ENCODE data around the gene SNX9. TPM values are rescaled to one million over a fixed set of nuclear protein-coding genes. Genes with fewer than 3 reads are reported as not detected.
"Not testable (repeated sequence)": the region's sequence is repeated elsewhere in the genome, so short reads cannot be mapped to it uniquely, and the experiment has no call there.

The SNX9 gene
- polyA plus RNA-seq, 4 donors: 36.4 to 57.8 (median 51.3) TPM

GRCh38 chr6:157961832-157962575 is 139.0 kb downstream of the SNX9 start:
- peaks cover 0 to 30% of the 10 kb centered on the region in 2 donors for H3K9me3 ChIP-seq (ENCODE audit: control insufficient read depth in 2 of 2, insufficient read depth in 1 of 2, low read depth in 1 of 2, low read length in 1 of 2)
- H3K36me3 ChIP-seq (ENCODE audit: control insufficient read depth in 3 of 3, insufficient read depth in 2 of 3, low read depth in 1 of 3, low read length in 3 of 3): no peaks in the 10 kb centered on the region
- no peak for FAIRE-seq
- no peak overlapping the region for H3K4me3 ChIP-seq (ENCODE audit: low read depth in 1 of 3, low read length in 3 of 3)
- 88 to 90% (median 89%) methylated on average over 13 of the region's 13 CpGs for WGBS, 3 donors
- no peaks in the 10 kb centered on the region for H3K27me3 ChIP-seq (ENCODE audit: control insufficient read depth in 3 of 3, insufficient read depth in 3 of 3, low read length in 3 of 3)
- peaks cover 0 to 19% (median 3%) of the 10 kb centered on the region in 3 donors for H3K4me1 ChIP-seq (ENCODE audit: control insufficient read depth in 3 of 3, insufficient read depth in 2 of 3, low read depth in 1 of 3, low read length in 2 of 3)
- no peak overlapping the region for H3K27ac ChIP-seq (ENCODE audit: low read depth in 1 of 3, low read length in 2 of 3)
- no peak for DNase-seq

GRCh38 chr6:157962601-157963302 is 139.7 kb downstream of the SNX9 start:
- 75 to 90% (median 76%) methylated on average over 12 of the region's 12 CpGs for WGBS, 3 donors
- Histone ChIP-seq H3K27ac (ENCODE audit: low read depth in 1 of 3, low read length in 2 of 3) (no peak overlapping the region), H3K27me3 (ENCODE audit: control insufficient read depth in 3 of 3, insufficient read depth in 3 of 3, low read length in 3 of 3) (no peaks in the 10 kb centered on the region), H3K9me3 (ENCODE audit: control insufficient read depth in 2 of 2, insufficient read depth in 1 of 2, low read depth in 1 of 2, low read length in 1 of 2) (peaks cover 0 to 24% of the 10 kb centered on the region in 2 donors), H3K4me3 (ENCODE audit: low read depth in 1 of 3, low read length in 3 of 3) (no peak overlapping the region), H3K4me1 (ENCODE audit: control insufficient read depth in 3 of 3, insufficient read depth in 2 of 3, low read depth in 1 of 3, low read length in 2 of 3) (peaks cover 0 to 26% (median 3%) of the 10 kb centered on the region in 3 donors), H3K36me3 (ENCODE audit: control insufficient read depth in 3 of 3, insufficient read depth in 2 of 3, low read depth in 1 of 3, low read length in 3 of 3) (no peaks in the 10 kb centered on the region)
- DNase-seq: no peak
- FAIRE-seq: no peak

GRCh38 chr6:157964100-157964499 is 141.1 kb downstream of the SNX9 start:
- Histone ChIP-seq H3K27ac (ENCODE audit: low read depth in 1 of 3, low read length in 2 of 3) (no peak overlapping the region), H3K36me3 (ENCODE audit: control insufficient read depth in 3 of 3, insufficient read depth in 2 of 3, low read depth in 1 of 3, low read length in 3 of 3) (no peaks in the 10 kb centered on the region), H3K9me3 (ENCODE audit: control insufficient read depth in 2 of 2, insufficient read depth in 1 of 2, low read depth in 1 of 2, low read length in 1 of 2) (peaks cover 0 to 16% of the 10 kb centered on the region in 2 donors), H3K4me1 (ENCODE audit: control insufficient read depth in 3 of 3, insufficient read depth in 2 of 3, low read depth in 1 of 3, low read length in 2 of 3) (peaks cover 0 to 34% (median 3%) of the 10 kb centered on the region in 3 donors), H3K27me3 (ENCODE audit: control insufficient read depth in 3 of 3, insufficient read depth in 3 of 3, low read length in 3 of 3) (no peaks in the 10 kb centered on the region), H3K4me3 (ENCODE audit: low read depth in 1 of 3, low read length in 3 of 3) (no peak overlapping the region)
- FAIRE-seq: no peak
- 34 to 77% (median 64%) methylated on average over 3 of the region's 3 CpGs for WGBS, 3 donors
- no peak for DNase-seq

GRCh38 chr6:157965387-157965786 is 142.3 kb downstream of the SNX9 start:
- 86 to 97% (median 94%) methylated on average over 3 of the region's 3 CpGs for WGBS, 3 donors
- DNase-seq (no peak), FAIRE-seq (no peak)
- Histone ChIP-seq H3K4me3 (ENCODE audit: low read depth in 1 of 3, low read length in 3 of 3) (no peak overlapping the region), H3K4me1 (ENCODE audit: control insufficient read depth in 3 of 3, insufficient read depth in 2 of 3, low read depth in 1 of 3, low read length in 2 of 3) (peaks cover 0 to 37% (median 6%) of the 10 kb centered on the region in 3 donors), H3K9me3 (ENCODE audit: control insufficient read depth in 2 of 2, insufficient read depth in 1 of 2, low read depth in 1 of 2, low read length in 1 of 2) (peaks cover 0 to 6% of the 10 kb centered on the region in 2 donors), H3K27ac (ENCODE audit: low read depth in 1 of 3, low read length in 2 of 3) (peak overlapping the region; percentile 37 to 92 (median 57)), H3K36me3 (ENCODE audit: control insufficient read depth in 3 of 3, insufficient read depth in 2 of 3, low read depth in 1 of 3, low read length in 3 of 3) (no peaks in the 10 kb centered on the region), H3K27me3 (ENCODE audit: control insufficient read depth in 3 of 3, insufficient read depth in 3 of 3, low read length in 3 of 3) (no peaks in the 10 kb centered on the region)

DNA sequence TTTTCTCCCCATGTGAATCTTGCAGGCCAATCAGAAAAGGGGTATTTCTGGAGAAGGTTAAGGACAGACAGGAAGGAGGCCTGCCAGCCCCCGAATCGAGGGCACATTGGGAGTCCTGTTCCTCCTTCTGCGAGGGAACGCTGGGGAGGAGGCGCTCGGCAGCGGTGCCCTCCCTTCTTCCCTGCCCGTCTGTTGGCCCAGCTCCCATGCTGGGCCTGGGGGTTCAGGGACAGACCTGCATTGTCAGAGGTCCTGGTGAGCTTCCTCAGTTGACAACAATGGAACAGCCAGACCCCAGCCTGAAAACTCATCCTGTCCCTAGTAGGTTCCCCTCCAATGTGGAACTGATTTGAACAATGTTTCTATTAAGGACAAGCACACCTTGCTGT is 143.5 kb downstream of the SNX9 start:
- FAIRE-seq (no peak), DNase-seq (no peak)
- Histone ChIP-seq H3K9me3 (ENCODE audit: control insufficient read depth in 2 of 2, insufficient read depth in 1 of 2, low read depth in 1 of 2, low read length in 1 of 2) (peaks cover 0 to 6% of the 10 kb centered on the region in 2 donors), H3K27me3 (ENCODE audit: control insufficient read depth in 3 of 3, insufficient read depth in 3 of 3, low read length in 3 of 3) (peaks cover 0 to 2% (median 0%) of the 10 kb centered on the region in 3 donors), H3K36me3 (ENCODE audit: control insufficient read depth in 3 of 3, insufficient read depth in 2 of 3, low read depth in 1 of 3, low read length in 3 of 3) (no peaks in the 10 kb centered on the region), H3K4me1 (ENCODE audit: control insufficient read depth in 3 of 3, insufficient read depth in 2 of 3, low read depth in 1 of 3, low read length in 2 of 3) (peaks cover 0 to 37% (median 6%) of the 10 kb centered on the region in 3 donors), H3K27ac (ENCODE audit: low read depth in 1 of 3, low read length in 2 of 3) (peak overlapping the region; percentile 84 to 92 (median 85)), H3K4me3 (ENCODE audit: low read depth in 1 of 3, low read length in 3 of 3) (no peak overlapping the region)
- WGBS, 3 donors: 23 to 47% (median 47%) methylated on average over 4 to 8 of the region's 8 CpGs

DNA sequence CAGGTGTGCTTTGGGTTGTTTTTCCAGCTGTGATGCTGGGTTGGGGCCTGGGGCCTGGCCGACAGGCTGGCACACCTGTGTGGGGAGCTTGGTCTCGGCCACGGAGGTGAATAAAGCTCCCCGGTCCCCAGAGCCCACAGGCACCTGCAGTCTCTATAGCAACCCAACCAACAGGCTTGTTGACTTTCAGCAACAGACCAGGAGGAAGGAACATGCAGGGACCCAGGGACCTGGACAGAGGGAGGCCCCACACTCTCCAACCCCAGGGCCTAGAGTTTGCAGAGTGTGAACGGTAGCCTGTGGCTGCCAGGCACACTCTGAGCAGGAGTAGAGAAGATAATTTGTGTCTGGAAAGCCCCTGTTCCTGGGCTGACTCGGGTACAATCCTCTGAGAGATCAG is 144.0 kb downstream of the SNX9 start:
- H3K4me1 ChIP-seq (ENCODE audit: control insufficient read depth in 3 of 3, insufficient read depth in 2 of 3, low read depth in 1 of 3, low read length in 2 of 3): peaks cover 0 to 37% (median 6%) of the 10 kb centered on the region in 3 donors
- no peak overlapping the region for H3K4me3 ChIP-seq (ENCODE audit: low read depth in 1 of 3, low read length in 3 of 3)
- peaks cover 0 to 6% of the 10 kb centered on the region in 2 donors for H3K9me3 ChIP-seq (ENCODE audit: control insufficient read depth in 2 of 2, insufficient read depth in 1 of 2, low read depth in 1 of 2, low read length in 1 of 2)
- no peaks in the 10 kb centered on the region for H3K36me3 ChIP-seq (ENCODE audit: control insufficient read depth in 3 of 3, insufficient read depth in 2 of 3, low read depth in 1 of 3, low read length in 3 of 3)
- FAIRE-seq: no peak
- 9 to 52% (median 20%) methylated on average over 6 of the region's 6 CpGs for WGBS, 3 donors
- DNase-seq: peak; percentile 61 to 83
- peak overlapping the region; percentile 84 to 92 (median 85) for H3K27ac ChIP-seq (ENCODE audit: low read depth in 1 of 3, low read length in 2 of 3)
- peaks cover 0 to 2% (median 0%) of the 10 kb centered on the region in 3 donors for H3K27me3 ChIP-seq (ENCODE audit: control insufficient read depth in 3 of 3, insufficient read depth in 3 of 3, low read length in 3 of 3)

GRCh38 chr6:157967486-157967885 is 144.4 kb downstream of the SNX9 start:
- Histone ChIP-seq H3K27ac (ENCODE audit: low read depth in 1 of 3, low read length in 2 of 3) (peak overlapping the region in 1 of 3 donors; percentile 92), H3K4me3 (ENCODE audit: low read depth in 1 of 3, low read length in 3 of 3) (no peak overlapping the region), H3K36me3 (ENCODE audit: control insufficient read depth in 3 of 3, insufficient read depth in 2 of 3, low read depth in 1 of 3, low read length in 3 of 3) (no peaks in the 10 kb centered on the region), H3K27me3 (ENCODE audit: control insufficient read depth in 3 of 3, insufficient read depth in 3 of 3, low read length in 3 of 3) (peaks cover 0 to 2% (median 0%) of the 10 kb centered on the region in 3 donors), H3K9me3 (ENCODE audit: control insufficient read depth in 2 of 2, insufficient read depth in 1 of 2, low read depth in 1 of 2, low read length in 1 of 2) (peaks cover 0 to 6% of the 10 kb centered on the region in 2 donors), H3K4me1 (ENCODE audit: control insufficient read depth in 3 of 3, insufficient read depth in 2 of 3, low read depth in 1 of 3, low read length in 2 of 3) (peaks cover 0 to 37% (median 6%) of the 10 kb centered on the region in 3 donors)
- DNase-seq (no peak), FAIRE-seq (no peak)
- WGBS, 3 donors: 62 to 82% (median 65%) methylated on average over 8 of the region's 8 CpGs

DNA sequence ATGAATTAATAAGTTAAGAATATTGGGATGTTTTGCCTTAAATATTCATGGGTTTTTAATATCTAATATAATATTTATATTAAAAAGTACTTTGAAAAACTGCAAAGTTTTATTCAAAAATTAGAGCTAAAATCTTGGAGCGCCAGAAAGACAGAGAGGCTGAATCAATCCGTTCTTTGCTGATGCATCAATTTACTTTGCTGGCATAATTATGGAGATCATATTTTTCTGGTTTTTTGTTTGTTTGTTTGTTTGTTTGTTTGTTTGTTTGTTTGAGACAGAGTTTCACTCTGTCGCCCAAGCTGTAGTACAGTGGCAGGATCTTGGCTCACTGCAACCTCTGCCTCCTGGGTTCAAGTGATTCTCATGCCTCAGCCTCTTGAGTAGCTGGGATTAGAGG is 149.1 kb downstream of the SNX9 start:
- 84 to 95% (median 92%) methylated on average over 3 of the region's 3 CpGs for WGBS, 3 donors
- H3K36me3 ChIP-seq (ENCODE audit: control insufficient read depth in 3 of 3, insufficient read depth in 2 of 3, low read depth in 1 of 3, low read length in 3 of 3); H3K27me3 ChIP-seq (ENCODE audit: control insufficient read depth in 3 of 3, insufficient read depth in 3 of 3, low read length in 3 of 3); H3K27ac ChIP-seq (ENCODE audit: low read depth in 1 of 3, low read length in 2 of 3); H3K9me3 ChIP-seq (ENCODE audit: control insufficient read depth in 2 of 2, insufficient read depth in 1 of 2, low read depth in 1 of 2, low read length in 1 of 2); FAIRE-seq; DNase-seq; H3K4me3 ChIP-seq (ENCODE audit: low read depth in 1 of 3, low read length in 3 of 3): not testable (repeated sequence)
- H3K4me1 ChIP-seq (ENCODE audit: control insufficient read depth in 3 of 3, insufficient read depth in 2 of 3, low read depth in 1 of 3, low read length in 2 of 3): peaks cover 0 to 17% (median 3%) of the 10 kb centered on the region in 3 donors
